ENCODE data around the gene VAMP8. TPM values are rescaled to one million over a fixed set of nuclear protein-coding genes. Genes with fewer than 3 reads are reported as not detected.

VAMP8 gene
- total and polyA plus RNA-seq, 2 of the 8 experiments (the other 6 are each of a cell fraction or from before 2014, with no cell fraction given) = 34.4 to 69.7 TPM

DNA sequence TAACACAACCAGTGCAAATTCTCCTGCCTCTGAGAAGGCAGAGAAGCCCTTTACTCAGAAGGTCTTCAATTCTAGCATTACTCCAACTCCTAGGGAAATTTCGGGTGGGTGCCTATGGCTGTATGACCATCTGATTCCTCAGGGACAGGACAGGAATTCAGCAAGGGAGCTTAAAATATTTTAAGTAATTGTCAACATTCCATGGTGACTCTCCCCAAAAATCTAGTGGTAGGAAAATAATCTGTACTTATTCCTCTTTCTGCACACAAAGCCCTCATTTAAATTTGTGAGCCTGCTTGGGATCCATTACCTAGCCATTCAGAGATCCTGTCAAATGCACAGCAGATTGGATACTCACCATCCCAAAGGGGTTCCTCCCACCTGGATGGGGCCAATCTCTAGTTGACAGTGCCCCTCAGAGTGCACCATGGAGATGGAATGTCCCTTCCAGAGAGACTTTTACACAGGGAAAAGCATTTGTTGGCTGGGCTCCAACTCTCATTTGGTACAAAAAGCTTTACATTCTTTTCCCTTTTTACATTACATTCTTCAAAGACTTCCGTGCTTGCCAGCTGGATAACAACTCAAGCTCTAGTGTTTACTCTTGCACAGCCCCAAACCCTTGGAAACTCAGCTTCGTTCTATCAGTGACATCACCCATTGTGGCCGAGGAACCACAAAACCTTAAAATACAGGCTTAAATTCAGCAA lies 28.2 kb downstream of the VAMP8 start:
- no peak for TF ChIP-seq RXRA (IDR thresholded peaks at IDR 0.05; ENCODE audit: insufficient read depth, low read depth, low read length)
- TF ChIP-seq CBX8 (IDR thresholded peaks at IDR 0.05; ENCODE audit: borderline replicate concordance, low read depth, low read length) = no peak
- no peak for TF ChIP-seq SRF (IDR thresholded peaks at IDR 0.05; ENCODE audit: low read depth, low read length)
- no peak for TF ChIP-seq BACH1 (IDR thresholded peaks at IDR 0.05; ENCODE audit: low read length)
- TF ChIP-seq GTF2F1 (IDR thresholded peaks at IDR 0.05; ENCODE audit: borderline replicate concordance, low read depth, low read length) = no peak
- no peak for TF ChIP-seq POLR2AphosphoS5 (IDR thresholded peaks at IDR 0.05; ENCODE audit: low read depth, low read length)
- no peak for TF ChIP-seq SAP30 (IDR thresholded peaks at IDR 0.05; ENCODE audit: insufficient read depth, insufficient replicate concordance, low read length)
- no peak for TF ChIP-seq HDAC2 (IDR thresholded peaks at IDR 0.05; ENCODE audit: borderline replicate concordance in 1 of 2, low read depth in 2 of 2, low read length in 2 of 2)
- WGBS, 2 experiments (ENCODE audit: extremely low coverage in 1 of 2, insufficient coverage in 1 of 2, insufficient read length in 1 of 2, insufficient replicate concordance in 2 of 2, low coverage in 1 of 2, low lambda C conversion rate in 2 of 2, missing lambda C conversion rate in 1 of 2) = 88% methylated on average over 4 of the region's 4 CpGs; no CpG with 5 or more reads in 1 of the 2 experiments
- CTCF ChIA-PET (ENCODE audit: partially characterized antibody) = interaction anchor here (0.9 to 1.9 kb wide), 4 partner anchors 11 to 52 kb away, joined by 4 to 6 read pairs (median 4); no protein-coding TSS in a partner anchor
- Histone ChIP-seq H2BK15ac (ENCODE audit: low read length) (no peak overlapping the region), H2BK120ac (replicated peaks; ENCODE audit: low read depth, low read length) (no peak overlapping the region), H3K4ac (replicated peaks; ENCODE audit: insufficient read length, low read depth, low read length) (no peak overlapping the region), H3K56ac (replicated peaks; ENCODE audit: insufficient read length, low read depth, low read length) (no peak overlapping the region), H4K8ac (ENCODE audit: extremely low read depth, insufficient read depth, low read length) (no peak overlapping the region), H3K23ac (ENCODE audit: insufficient read length) (no peak overlapping the region), H3K9me3 (ENCODE audit: insufficient read depth in 2 of 2, low read depth in 1 of 2, low read length in 1 of 2) (no peaks in the 10 kb centered on the region), H3K27me3 (replicated peaks in 1 of 4; ENCODE audit: control insufficient read depth in 3 of 4, extremely low read depth in 1 of 4, insufficient read depth in 3 of 4, low read length in 3 of 4) (no peaks in the 10 kb centered on the region), H3K9ac (replicated peaks in 1 of 4; ENCODE audit: extremely low read depth in 1 of 4, low read depth in 3 of 4, low read length in 3 of 4) (peak overlapping the region in 1 of 4 experiments; percentile 18; a peak in 1 of 7 replicates), H2AFZ (ENCODE audit: low read length) (no peak overlapping the region), H3K14ac (ENCODE audit: insufficient read length) (no peak overlapping the region), H2BK12ac (ENCODE audit: low read depth, low read length) (no peak overlapping the region), H3K18ac (ENCODE audit: extremely low read depth, low read length) (no peak overlapping the region), H3K79me2 (ENCODE audit: control insufficient read depth in 1 of 2, insufficient read depth in 2 of 2, low read length in 2 of 2) (peaks cover 0 to 12% of the 10 kb centered on the region in 2 experiments; a peak in 2 of 4 replicates), H2AK5ac (ENCODE audit: low read depth, low read length) (no peak overlapping the region), H2BK20ac (ENCODE audit: low read length) (no peak overlapping the region), H3K36me3 (ENCODE audit: control insufficient read depth in 2 of 4, insufficient read depth in 4 of 4, low read length in 3 of 4) (peaks cover 6 to 19% (median 14%) of the 10 kb centered on the region in 4 experiments; a peak in 6 of 8 replicates), H4K5ac (ENCODE audit: insufficient read length, low read depth, low read length) (no peak overlapping the region), H2BK5ac (ENCODE audit: low read depth, low read length) (no peak overlapping the region), H3K27ac (ENCODE audit: low read depth, low read length) (no peak overlapping the region), H3K23me2 (ENCODE audit: low read depth, low read length) (peaks cover 12% of the 10 kb centered on the region), H3K4me1 (replicated peaks in 1 of 4; ENCODE audit: control insufficient read depth in 3 of 4, insufficient read depth in 4 of 4, low read length in 3 of 4) (peaks cover 0 to 5% (median 2%) of the 10 kb centered on the region in 4 experiments; a peak in 6 of 7 replicates), H4K91ac (replicated peaks; ENCODE audit: insufficient read length, low read length) (no peak overlapping the region), H3K4me2 (ENCODE audit: insufficient read depth in 1 of 2, low read depth in 2 of 2, low read length in 2 of 2) (no peak overlapping the region), H3K79me1 (ENCODE audit: low read depth, low read length) (peaks cover 7% of the 10 kb centered on the region), H3K4me3 (ENCODE audit: extremely low read depth in 1 of 4, insufficient read depth in 2 of 4, low read depth in 3 of 4, low read length in 4 of 4) (no peak overlapping the region), H4K20me1 (replicated peaks in 1 of 2; ENCODE audit: control insufficient read depth in 1 of 2, insufficient read depth in 2 of 2, low read length in 2 of 2) (peaks cover 0 to 16% of the 10 kb centered on the region in 2 experiments)
- FAIRE-seq = no peak
- no peak for DNase-seq (ENCODE audit: low read depth in 1 of 2, low spot score in 2 of 2)
- POLR2A ChIA-PET (ENCODE audit: partially characterized antibody) = interaction anchor here (0.6 to 7.9 kb wide), 13 partner anchors 9 to 527 kb away, joined by 3 to 95 read pairs (median 4); partner anchors contain the start of genes C2orf68, MAT2A, RNF181 and USP39

Data from H1 (cell line).